ENCODE measurements around the gene NME1.

The NME1 gene

GRCh38 chr17:51200846-51201245, 47.5 kb downstream of the NME1 start:
- TF ChIP-seq TAF1 (IDR thresholded peaks at IDR 0.05; ENCODE audit: low read depth): no peak
- TF ChIP-seq NFIC (IDR thresholded peaks at IDR 0.05): no peak
- TF ChIP-seq TCF12 (IDR thresholded peaks at IDR 0.05; ENCODE audit: low read depth): no peak
- TF ChIP-seq USF1 (IDR thresholded peaks at IDR 0.05): no peak
- TF ChIP-seq CREB1 (IDR thresholded peaks at IDR 0.05; ENCODE audit: low read depth): no peak
- TF ChIP-seq YY1 (IDR thresholded peaks at IDR 0.05; ENCODE audit: low read depth): no peak
- no peak for TF ChIP-seq FOXM1 (IDR thresholded peaks at IDR 0.05; ENCODE audit: borderline replicate concordance, low read depth)
- no peak for TF ChIP-seq EGR1 (IDR thresholded peaks at IDR 0.05)
- no peak for TF ChIP-seq REST (IDR thresholded peaks at IDR 0.05; ENCODE audit: low read depth)
- TF ChIP-seq RAD21 (IDR thresholded peaks at IDR 0.05; ENCODE audit: low read depth): no peak
- no peak for TF ChIP-seq EP300 (IDR thresholded peaks at IDR 0.05; ENCODE audit: borderline replicate concordance)
- TF ChIP-seq TEAD4 (IDR thresholded peaks at IDR 0.05): no peak
- no peak for TF ChIP-seq ZBTB7A (IDR thresholded peaks at IDR 0.05; ENCODE audit: low read depth)
- TF ChIP-seq MAX (IDR thresholded peaks at IDR 0.05): no peak
- no peak for TF ChIP-seq CEBPB (IDR thresholded peaks at IDR 0.05)

- no peak for TF ChIP-seq CEBPB (IDR thresholded peaks at IDR 0.05)
- TF ChIP-seq USF1 (IDR thresholded peaks at IDR 0.05): no peak
- no peak for TF ChIP-seq REST (IDR thresholded peaks at IDR 0.05; ENCODE audit: low read depth)
- no peak for TF ChIP-seq ZBTB7A (IDR thresholded peaks at IDR 0.05; ENCODE audit: low read depth)
- no peak for TF ChIP-seq TAF1 (IDR thresholded peaks at IDR 0.05; ENCODE audit: low read depth)
- no peak for TF ChIP-seq NFIC (IDR thresholded peaks at IDR 0.05)
- TF ChIP-seq TEAD4 (IDR thresholded peaks at IDR 0.05): no peak
Observed at GRCh38 chr17:51203838-51204237, 50.5 kb downstream of the NME1 start.
